Stimulated activated CD4-positive, alpha-beta T cell treated with anti-CD3 and anti-CD28 coated beads, TNF-alpha, amount 100 ng/mL, for 1 hour (primary cell): ENCODE data around the gene MINAR2.
A peak's percentile ranks its signal among the peaks of the same experiment; 100 is the strongest.

Experiments used
- DNase-seq, 3 donors: peaks; one replicate each; pipeline ENCODE4 v3.0.0-alpha.2; 2020; ENCODE audit warnings: low read depth in 3 of 3, low spot score in 1 of 3

Gene MINAR2

GRCh38 chr5:129747572-129748407 is at the start of gene MINAR2:
Gene MINAR2 (plus strand): TSS chr5:129748094. CDS start chr5:129748191, 97 bp downstream.
- no peak for DNase-seq

- DNase-seq, result no peak
Observed at GRCh38 chr5:129698661-129699060, 49.2 kb upstream of the MINAR2 start.

- no peak for DNase-seq
Observed at GRCh38 chr5:129716235-129716634, 31.7 kb upstream of the MINAR2 start.

- no peak for DNase-seq
Observed at GRCh38 chr5:129716651-129717050, 31.2 kb upstream of the MINAR2 start.

- no peak for DNase-seq
Observed at GRCh38 chr5:129717751-129718310, 30.1 kb upstream of the MINAR2 start.

GRCh38 chr5:129718471-129719090 is 29.3 kb upstream of the MINAR2 start:
- DNase-seq, result no peak

GRCh38 chr5:129724222-129724621 is 23.7 kb upstream of the MINAR2 start:
- DNase-seq, result no peak

GRCh38 chr5:129724647-129725046 is 23.2 kb upstream of the MINAR2 start:
- no peak for DNase-seq

- no peak for DNase-seq
Observed at GRCh38 chr5:129739773-129740172, 8.1 kb upstream of the MINAR2 start.

- no peak for DNase-seq
Observed at GRCh38 chr5:129743541-129744187, 4.2 kb upstream of the MINAR2 start.

- no peak for DNase-seq
Observed at GRCh38 chr5:129745997-129746396, 1.9 kb upstream of the MINAR2 start.

GRCh38 chr5:129746876-129747275 is 1.0 kb upstream of the MINAR2 start:
- DNase-seq, result no peak

GRCh38 chr5:129748913-129749880 is 1.3 kb downstream of the MINAR2 start:
- DNase-seq, result no peak

GRCh38 chr5:129760636-129761325 is 12.9 kb downstream of the MINAR2 start:
- no peak for DNase-seq

- no peak for DNase-seq
Observed at GRCh38 chr5:129763651-129764050, 15.8 kb downstream of the MINAR2 start.

- DNase-seq, result no peak
Observed at GRCh38 chr5:129766798-129767197, 18.9 kb downstream of the MINAR2 start.

- peak in 2 of 3 donors; percentile 1 to 10 for DNase-seq
Observed at GRCh38 chr5:129767927-129768380, 20.1 kb downstream of the MINAR2 start.

GRCh38 chr5:129768735-129769134 is 20.8 kb downstream of the MINAR2 start:
- no peak for DNase-seq

- DNase-seq, result no peak
Observed at GRCh38 chr5:129770024-129770820, 22.3 kb downstream of the MINAR2 start.
